ENCODE results near the gene GRM3. TPM values are rescaled to one million over a fixed set of nuclear protein-coding genes. Genes with fewer than 3 reads are reported as not detected.

Gene GRM3
- total RNA-seq, 1 donor from 2014 or later = not detected

DNA sequence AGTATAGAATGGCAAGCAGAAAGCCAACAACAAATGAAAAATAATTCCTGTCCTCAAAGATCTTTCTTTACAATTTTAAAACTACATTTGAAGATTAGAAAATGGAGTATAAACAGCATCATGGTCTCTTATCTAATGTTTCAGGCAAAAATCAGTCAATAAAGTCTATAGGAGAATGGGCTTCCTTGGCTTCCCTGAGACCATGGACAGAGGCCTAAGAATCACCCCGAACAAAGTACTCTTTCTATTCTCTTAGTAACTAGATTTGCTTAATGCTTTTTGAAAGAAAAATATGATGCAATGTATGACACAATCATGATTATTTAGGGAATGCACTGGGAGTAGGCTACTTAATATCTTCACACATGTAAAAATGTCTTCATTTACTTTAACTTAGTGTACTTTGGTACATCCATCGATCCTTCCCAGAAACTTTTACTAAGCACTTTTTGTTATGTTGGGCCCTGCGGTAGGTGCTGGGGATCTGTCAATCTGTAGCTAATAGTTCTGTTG, 17.3 kb downstream of the GRM3 start:
- no peak overlapping the region for H3K27ac Mint-ChIP-seq
- H3K4me1 Mint-ChIP-seq (ENCODE audit: low read depth) = no peaks in the 10 kb centered on the region
- no peak for DNase-seq (ENCODE audit: low spot score)
- H3K36me3 Mint-ChIP-seq (ENCODE audit: low read depth) = no peaks in the 10 kb centered on the region
- intact Hi-C loops (cut with micrococcal nuclease) = no loop called here
- H3K4me3 Mint-ChIP-seq = no peak overlapping the region
- H3K9me3 Mint-ChIP-seq = no peaks in the 10 kb centered on the region
- no peaks in the 10 kb centered on the region for H3K27me3 Mint-ChIP-seq (ENCODE audit: insufficient read depth)

- H3K27ac Mint-ChIP-seq = no peak overlapping the region
- no peaks in the 10 kb centered on the region for H3K4me1 Mint-ChIP-seq (ENCODE audit: low read depth)
- H3K4me3 Mint-ChIP-seq = no peak overlapping the region
- intact Hi-C loops (cut with micrococcal nuclease) = no loop called here
- no peak for DNase-seq (ENCODE audit: low spot score)
- H3K27me3 Mint-ChIP-seq (ENCODE audit: insufficient read depth) = peaks cover 3% of the 10 kb centered on the region
- no peaks in the 10 kb centered on the region for H3K9me3 Mint-ChIP-seq
- H3K36me3 Mint-ChIP-seq (ENCODE audit: low read depth) = no peaks in the 10 kb centered on the region
These were observed 20.8 kb downstream of the GRM3 start for GRCh38 chr7:86664486-86664885.

- no peak overlapping the region for H3K4me3 Mint-ChIP-seq
- H3K27me3 Mint-ChIP-seq (ENCODE audit: insufficient read depth) = peaks cover 3% of the 10 kb centered on the region
- intact Hi-C loops (cut with micrococcal nuclease) = no loop called here
- no peak for DNase-seq (ENCODE audit: low spot score)
- H3K27ac Mint-ChIP-seq = no peak overlapping the region
- no peaks in the 10 kb centered on the region for H3K9me3 Mint-ChIP-seq
- H3K36me3 Mint-ChIP-seq (ENCODE audit: low read depth) = no peaks in the 10 kb centered on the region
- no peaks in the 10 kb centered on the region for H3K4me1 Mint-ChIP-seq (ENCODE audit: low read depth)
These were observed 21.3 kb downstream of the GRM3 start for GRCh38 chr7:86664991-86665390.

DNA sequence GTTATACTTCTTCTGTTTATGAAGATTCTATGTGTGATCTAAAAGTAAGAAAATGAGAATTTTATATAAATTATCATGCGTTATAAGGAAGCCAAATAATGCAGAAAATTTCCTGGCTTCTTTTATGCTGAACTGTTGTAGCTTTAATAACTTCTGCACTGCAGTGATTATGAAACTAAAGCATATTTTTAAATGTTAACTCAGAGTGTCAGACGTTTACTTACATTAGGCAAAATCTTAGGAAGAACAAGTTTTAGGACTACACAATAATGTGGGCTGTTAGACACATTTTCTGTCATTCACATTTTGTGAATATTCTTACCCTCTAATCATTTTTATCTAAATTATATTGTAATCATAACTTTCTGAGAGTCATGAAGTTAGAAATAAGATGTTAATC, 22.0 kb downstream of the GRM3 start:
- Mint-ChIP-seq H3K4me3 (no peak overlapping the region), H3K27me3 (ENCODE audit: insufficient read depth) (peaks cover 3% of the 10 kb centered on the region), H3K27ac (no peak overlapping the region), H3K4me1 (ENCODE audit: low read depth) (no peaks in the 10 kb centered on the region), H3K36me3 (ENCODE audit: low read depth) (no peaks in the 10 kb centered on the region), H3K9me3 (no peaks in the 10 kb centered on the region)
- intact Hi-C loops (cut with micrococcal nuclease) = no loop called here
- DNase-seq (ENCODE audit: low spot score) = no peak

GRCh38 chr7:86667732-86668131, 24.0 kb downstream of the GRM3 start:
- H3K27me3 Mint-ChIP-seq (ENCODE audit: insufficient read depth) = peaks cover 3% of the 10 kb centered on the region
- H3K36me3 Mint-ChIP-seq (ENCODE audit: low read depth) = no peaks in the 10 kb centered on the region
- no peak for DNase-seq (ENCODE audit: low spot score)
- no peak overlapping the region for H3K4me3 Mint-ChIP-seq
- no peak overlapping the region for H3K27ac Mint-ChIP-seq
- no peaks in the 10 kb centered on the region for H3K4me1 Mint-ChIP-seq (ENCODE audit: low read depth)
- intact Hi-C loops (cut with micrococcal nuclease) = no loop called here
- H3K9me3 Mint-ChIP-seq = no peaks in the 10 kb centered on the region

DNA sequence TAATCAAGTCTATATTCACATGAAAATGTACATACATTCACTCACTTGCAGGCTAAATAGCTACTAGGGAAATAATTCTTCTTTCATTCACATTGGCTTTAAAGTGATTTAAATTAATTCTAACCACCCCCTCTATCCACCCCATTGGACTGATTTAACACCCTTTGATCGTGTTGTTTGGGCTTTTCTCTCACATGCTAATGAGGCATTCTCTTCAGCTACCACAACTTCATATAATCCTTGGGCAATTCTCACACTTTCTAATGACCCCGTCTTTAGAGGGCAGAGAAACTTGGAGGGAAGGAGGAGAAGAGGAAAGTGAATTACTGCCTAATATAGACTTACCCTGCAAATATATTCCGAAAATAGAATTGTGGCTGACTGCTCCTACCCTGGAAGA, 24.6 kb downstream of the GRM3 start:
- Mint-ChIP-seq H3K4me1 (ENCODE audit: low read depth) (no peaks in the 10 kb centered on the region), H3K27me3 (ENCODE audit: insufficient read depth) (peaks cover 3% of the 10 kb centered on the region), H3K36me3 (ENCODE audit: low read depth) (no peaks in the 10 kb centered on the region), H3K27ac (no peak overlapping the region), H3K9me3 (no peaks in the 10 kb centered on the region), H3K4me3 (no peak overlapping the region)
- DNase-seq (ENCODE audit: low spot score) = no peak
- intact Hi-C loops (cut with micrococcal nuclease) = no loop called here

GRCh38 chr7:86687831-86688230, 44.1 kb downstream of the GRM3 start:
- Mint-ChIP-seq H3K9me3 (no peaks in the 10 kb centered on the region), H3K4me3 (no peak overlapping the region), H3K36me3 (ENCODE audit: low read depth) (no peaks in the 10 kb centered on the region), H3K4me1 (ENCODE audit: low read depth) (no peaks in the 10 kb centered on the region), H3K27me3 (ENCODE audit: insufficient read depth) (no peaks in the 10 kb centered on the region), H3K27ac (no peak overlapping the region)
- DNase-seq (ENCODE audit: low spot score) = no peak
- intact Hi-C loops (cut with micrococcal nuclease) = no loop called here

DNA sequence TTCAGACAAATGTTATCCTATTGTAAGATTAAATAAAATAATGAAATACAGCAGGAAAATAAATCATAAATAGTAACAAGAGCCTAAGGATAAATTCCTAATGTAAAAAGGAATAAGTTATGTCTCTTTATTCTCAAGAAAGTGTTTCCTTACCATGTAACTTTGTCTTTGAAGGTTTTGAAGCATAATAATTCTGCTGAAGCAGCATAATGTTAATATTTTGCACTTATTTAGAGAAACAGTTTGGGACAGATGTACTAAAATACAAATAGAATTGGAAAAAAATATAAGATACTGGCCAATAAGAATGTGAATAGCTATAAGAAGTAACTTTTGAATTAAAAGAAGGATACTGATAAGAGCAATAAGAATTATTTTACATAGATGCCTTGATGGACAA, 45.7 kb downstream of the GRM3 start:
- Mint-ChIP-seq H3K27ac (no peak overlapping the region), H3K27me3 (ENCODE audit: insufficient read depth) (no peaks in the 10 kb centered on the region), H3K4me1 (ENCODE audit: low read depth) (no peaks in the 10 kb centered on the region), H3K9me3 (no peaks in the 10 kb centered on the region), H3K4me3 (no peak overlapping the region), H3K36me3 (ENCODE audit: low read depth) (no peaks in the 10 kb centered on the region)
- no peak for DNase-seq (ENCODE audit: low spot score)
- intact Hi-C loops (cut with micrococcal nuclease) = no loop called here

- intact Hi-C loops (cut with micrococcal nuclease) = no loop called here
- Mint-ChIP-seq H3K27ac (no peak overlapping the region), H3K4me3 (no peak overlapping the region), H3K36me3 (ENCODE audit: low read depth) (no peaks in the 10 kb centered on the region), H3K9me3 (no peaks in the 10 kb centered on the region), H3K27me3 (ENCODE audit: insufficient read depth) (no peaks in the 10 kb centered on the region), H3K4me1 (ENCODE audit: low read depth) (no peaks in the 10 kb centered on the region)
- no peak for DNase-seq (ENCODE audit: low spot score)
These were observed 49.0 kb downstream of the GRM3 start for GRCh38 chr7:86692755-86693154.

GRCh38 chr7:86706406-86706805, 62.7 kb downstream of the GRM3 start:
- no peaks in the 10 kb centered on the region for H3K27me3 Mint-ChIP-seq (ENCODE audit: insufficient read depth)
- H3K9me3 Mint-ChIP-seq = no peaks in the 10 kb centered on the region

DNA sequence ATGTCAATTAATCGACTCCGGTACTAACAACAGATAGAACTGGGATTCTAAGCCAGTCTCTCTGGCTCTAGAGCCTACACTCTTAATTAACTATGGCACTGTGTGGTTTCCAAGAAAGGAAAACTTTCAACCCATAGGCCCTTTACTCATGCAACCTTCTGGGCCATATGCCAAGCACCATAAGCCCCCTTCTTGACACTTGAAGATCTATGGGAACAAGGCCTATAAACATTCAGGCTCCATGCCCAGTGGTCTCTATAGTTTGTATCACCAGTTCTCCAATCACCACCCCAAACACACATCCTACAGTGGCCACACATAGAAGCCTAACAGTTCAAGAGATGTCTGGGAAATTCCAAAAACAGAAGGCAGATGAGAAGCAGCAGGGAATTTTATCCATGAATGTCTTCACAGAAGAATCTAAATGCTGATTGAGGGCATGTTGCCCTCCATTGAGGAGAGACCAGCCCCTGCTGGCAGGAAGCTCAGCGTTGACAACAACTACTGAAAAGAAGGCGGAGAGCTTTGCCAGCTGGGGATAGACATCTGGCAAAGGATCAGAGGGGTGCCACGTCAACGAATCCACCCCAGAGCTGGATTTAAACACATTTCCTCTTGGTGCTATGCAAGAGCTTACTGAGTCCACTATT, 64.4 kb downstream of the GRM3 start:
- Mint-ChIP-seq H3K36me3 (ENCODE audit: low read depth) (no peaks in the 10 kb centered on the region), H3K4me1 (ENCODE audit: low read depth) (no peaks in the 10 kb centered on the region), H3K27me3 (ENCODE audit: insufficient read depth) (no peaks in the 10 kb centered on the region), H3K9me3 (no peaks in the 10 kb centered on the region), H3K27ac (no peak overlapping the region), H3K4me3 (no peak overlapping the region)
- no peak for DNase-seq (ENCODE audit: low spot score)
- intact Hi-C loops (cut with micrococcal nuclease) = no loop called here

More at GRCh38 chr7:86706406-86706805, 62.7 kb downstream of the GRM3 start:
- no peak overlapping the region for H3K27ac Mint-ChIP-seq
- no peak overlapping the region for H3K4me3 Mint-ChIP-seq
- DNase-seq (ENCODE audit: low spot score) = no peak
- no peaks in the 10 kb centered on the region for H3K36me3 Mint-ChIP-seq (ENCODE audit: low read depth)
- no peaks in the 10 kb centered on the region for H3K4me1 Mint-ChIP-seq (ENCODE audit: low read depth)
- intact Hi-C loops (cut with micrococcal nuclease) = no loop called here

DNA sequence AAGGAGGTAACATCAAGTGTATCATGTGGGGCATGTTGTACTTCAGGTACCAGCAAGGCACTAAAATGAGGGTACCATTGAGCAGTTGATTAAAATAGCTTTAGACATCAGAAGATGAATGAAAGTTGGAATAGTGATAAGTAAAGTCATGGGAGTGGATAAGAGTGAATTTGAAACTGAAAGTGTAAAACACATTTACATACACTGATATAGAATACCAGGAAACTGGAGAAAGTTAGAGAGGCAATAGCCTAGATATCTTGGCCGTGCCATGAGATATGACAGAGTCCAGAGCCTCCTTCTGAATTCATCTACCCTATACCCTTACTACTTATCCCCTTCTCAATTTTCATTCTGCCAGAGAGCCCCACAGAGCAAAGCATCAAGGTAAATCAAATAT, 76.6 kb downstream of the GRM3 start:
- Mint-ChIP-seq H3K9me3 (peaks cover 4% of the 10 kb centered on the region), H3K4me3 (no peak overlapping the region), H3K27ac (no peak overlapping the region), H3K27me3 (ENCODE audit: insufficient read depth) (no peaks in the 10 kb centered on the region), H3K4me1 (ENCODE audit: low read depth) (peaks cover 5% of the 10 kb centered on the region), H3K36me3 (ENCODE audit: low read depth) (no peaks in the 10 kb centered on the region)
- no peak for DNase-seq (ENCODE audit: low spot score)
- intact Hi-C loops (cut with micrococcal nuclease) = no loop called here

DNA sequence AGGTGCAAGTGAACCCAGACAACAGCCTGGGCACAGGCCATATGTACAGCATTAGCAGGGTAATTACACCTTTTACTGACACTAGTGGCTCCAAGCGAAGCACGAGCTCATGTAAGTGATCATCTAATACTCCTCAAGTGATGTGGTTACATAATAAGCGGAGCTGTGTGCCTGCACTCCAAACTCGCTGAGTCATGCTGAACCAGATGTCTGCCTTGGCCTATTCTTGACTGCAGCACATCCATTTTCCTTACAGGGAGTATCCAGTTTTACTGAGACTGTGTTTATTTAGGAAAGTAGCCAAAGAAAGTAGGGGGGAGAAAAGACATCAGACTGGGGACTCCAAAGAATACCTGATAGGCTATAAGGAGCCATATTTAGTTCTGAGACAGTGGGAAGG, 90.1 kb downstream of the GRM3 start:
- intact Hi-C loops (cut with micrococcal nuclease) = no loop called here
- Mint-ChIP-seq H3K27me3 (ENCODE audit: insufficient read depth) (no peaks in the 10 kb centered on the region), H3K27ac (no peak overlapping the region), H3K4me1 (ENCODE audit: low read depth) (no peaks in the 10 kb centered on the region), H3K36me3 (ENCODE audit: low read depth) (no peaks in the 10 kb centered on the region), H3K4me3 (no peak overlapping the region), H3K9me3 (peaks cover 9% of the 10 kb centered on the region)
- no peak for DNase-seq (ENCODE audit: low spot score)
